HepG2 (cell line): ENCODE results near the gene MPV17L2. TPM values are rescaled to one million over a fixed set of nuclear protein-coding genes. Genes with fewer than 3 reads are reported as not detected.

Experiments used
- AGO1 ChIP-seq: fragments of 200-400 bp; formaldehyde crosslinking; IDR thresholded peaks from 2 replicates; pipeline ENCODE4 v1.6.1; 2017; ENCODE audit warnings: mild to moderate bottlenecking, low read depth, low read length, moderate library complexity; ENCODE audit not compliant: poor library complexity, severe bottlenecking
- CBX1 ChIP-seq: IDR thresholded peaks from one replicate; pipeline ENCODE4 v1.6.1; 2016; ENCODE audit warnings: antibody characterized with exemption, low read depth
- DZIP1 ChIP-seq: sonication (generic); formaldehyde crosslinking; IDR thresholded peaks from 2 replicates; pipeline ENCODE4 v1.5.0; 2020; ENCODE audit warnings: mild to moderate bottlenecking, missing genetic modification reagents
- PAXIP1 ChIP-seq: sonication (generic); formaldehyde crosslinking; conservative IDR thresholded peaks from 2 replicates; pipeline ENCODE4 v1.4.0; 2020; ENCODE audit warnings: mild to moderate bottlenecking, missing genetic modification reagents, moderate library complexity
- PBX2 ChIP-seq: IDR thresholded peaks from 2 replicates; pipeline ENCODE4 v1.6.1; 2016; ENCODE audit warnings: control low read depth
- PCBP2 ChIP-seq: fragments of 200-400 bp; formaldehyde crosslinking; optimal IDR thresholded peaks from 2 replicates; pipeline ENCODE3; 2018; ENCODE audit warnings: low read length, low read depth; ENCODE audit not compliant: poor library complexity, severe bottlenecking
- REST ChIP-seq, 2 experiments: IDR thresholded peaks; 2 replicates each; pipeline ENCODE4 v1.6.1; 2011 to 2012; ENCODE audit warnings: low read length in 2 of 2, borderline replicate concordance in 1 of 2, low read depth in 1 of 2, mild to moderate bottlenecking in 1 of 2, moderate library complexity in 1 of 2
- SOX5 ChIP-seq: IDR thresholded peaks from 2 replicates; pipeline ENCODE4 v1.6.1; 2016; ENCODE audit warnings: borderline replicate concordance
- ZNF280B ChIP-seq: sonication (generic); formaldehyde crosslinking; IDR thresholded peaks from 2 replicates; pipeline ENCODE4 v1.5.0; 2020; ENCODE audit warnings: missing genetic modification reagents, mild to moderate bottlenecking, borderline replicate concordance
- ZNF343 ChIP-seq: sonication (generic); formaldehyde crosslinking; IDR thresholded peaks from 2 replicates; pipeline ENCODE4 v1.4.0; 2020; ENCODE audit warnings: mild to moderate bottlenecking, missing genetic modification reagents
- ZNF749 ChIP-seq: sonication (generic); formaldehyde crosslinking; IDR thresholded peaks from 2 replicates; pipeline ENCODE4 v1.8.0; 2022; ENCODE audit warnings: mild to moderate bottlenecking, missing genetic modification reagents, moderate library complexity, borderline replicate concordance
- ZNF792 ChIP-seq: IDR thresholded peaks from 2 replicates; pipeline ENCODE4 v1.6.1; 2016
- ZNF878 ChIP-seq: sonication (generic); formaldehyde crosslinking; IDR thresholded peaks from 2 replicates; pipeline ENCODE4 v1.8.1; 2023; ENCODE audit warnings: mild to moderate bottlenecking, missing genetic modification reagents, moderate library complexity
- ZSCAN21 ChIP-seq: sonication (generic); formaldehyde crosslinking; IDR thresholded peaks from 2 replicates; pipeline ENCODE4 v1.8.0; 2022; ENCODE audit warnings: mild to moderate bottlenecking, missing genetic modification reagents, moderate library complexity, borderline replicate concordance
- polyA plus RNA-seq, 8 experiments: library from polyadenylated mRNA; depleted of rRNA in 3 of 8; stranded (reverse) in 7 of 8; unstranded in 1 of 8; fragments of >200 nt; fragmentation: Illumina TruSeq in 4 of 8; extraction: Trizol in 4 of 8; gene quantifications; 2 replicates each; pipeline versions ENCODE4 v1.2.1 to v1.2.3, GENCODE V29; 2011 to 2016; ENCODE audit warnings: low read depth in 4 of 8, missing spikeins in 1 of 8, mixed read lengths in 1 of 8; ENCODE audit not compliant: insufficient read depth in 1 of 8
- total RNA-seq, 5 experiments: library from RNA; depleted of rRNA; stranded (reverse); fragments of >200 nt; fragmentation: Illumina TruSeq; extraction: Trizol; gene quantifications; 2 replicates each; pipeline ENCODE4 v1.2.3, GENCODE V29; 2016; ENCODE audit warnings: low read depth in 1 of 5

Gene MPV17L2
- total and polyA plus RNA-seq, 2 of the 13 experiments (the other 11 are each of a cell fraction or from before 2014, with no cell fraction given) = 13.6 to 16.7 TPM

GRCh38 chr19:18156841-18157464, 36.1 kb upstream of the MPV17L2 start (continued):
- TF ChIP-seq ZNF280B (CRISPR knock-in tag) = no peak
- no peak for TF ChIP-seq SOX5 (CRISPR knock-in tag)
- TF ChIP-seq ZNF792 (CRISPR knock-in tag) = no peak
- TF ChIP-seq REST (IDR thresholded peaks at IDR 0.05; ENCODE audit: borderline replicate concordance in 1 of 2, low read depth in 1 of 2, low read length in 2 of 2) = no peak
- TF ChIP-seq ZNF749 (CRISPR knock-in tag) = no peak
- TF ChIP-seq ZNF343 = no peak
- TF ChIP-seq ZNF878 = no peak
- no peak for TF ChIP-seq DZIP1 (CRISPR knock-in tag)
- no peak for TF ChIP-seq CBX1
- no peak for TF ChIP-seq PAXIP1 (CRISPR knock-in tag)
- no peak; the same call in 1 of the 2 replicates for TF ChIP-seq ZSCAN21 (CRISPR knock-in tag)
- TF ChIP-seq AGO1 = no peak
- TF ChIP-seq PBX2 = no peak
- TF ChIP-seq PCBP2 = no peak
